ENCODE measurements around the gene PURB.

DNA sequence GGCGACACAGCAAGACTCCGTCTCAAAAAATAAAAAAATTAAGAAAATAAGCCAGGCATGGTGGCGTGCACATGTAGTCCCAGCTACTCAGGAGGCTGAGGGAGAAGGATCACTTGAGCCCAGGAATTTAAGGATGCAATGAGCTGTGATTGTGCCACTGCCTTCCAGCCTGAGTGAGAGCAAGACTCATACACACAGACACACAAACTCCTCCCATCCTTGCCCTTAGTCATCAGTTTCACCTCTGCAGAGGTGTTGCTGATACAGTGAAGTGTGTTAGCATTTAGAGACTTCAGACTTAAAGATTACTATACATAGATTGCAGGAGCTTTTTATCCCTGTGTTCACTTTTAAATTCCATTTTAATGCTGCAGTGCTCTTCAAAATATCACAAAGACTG is 31.9 kb downstream of the PURB start:
- TF ChIP-seq, protein P1, sequence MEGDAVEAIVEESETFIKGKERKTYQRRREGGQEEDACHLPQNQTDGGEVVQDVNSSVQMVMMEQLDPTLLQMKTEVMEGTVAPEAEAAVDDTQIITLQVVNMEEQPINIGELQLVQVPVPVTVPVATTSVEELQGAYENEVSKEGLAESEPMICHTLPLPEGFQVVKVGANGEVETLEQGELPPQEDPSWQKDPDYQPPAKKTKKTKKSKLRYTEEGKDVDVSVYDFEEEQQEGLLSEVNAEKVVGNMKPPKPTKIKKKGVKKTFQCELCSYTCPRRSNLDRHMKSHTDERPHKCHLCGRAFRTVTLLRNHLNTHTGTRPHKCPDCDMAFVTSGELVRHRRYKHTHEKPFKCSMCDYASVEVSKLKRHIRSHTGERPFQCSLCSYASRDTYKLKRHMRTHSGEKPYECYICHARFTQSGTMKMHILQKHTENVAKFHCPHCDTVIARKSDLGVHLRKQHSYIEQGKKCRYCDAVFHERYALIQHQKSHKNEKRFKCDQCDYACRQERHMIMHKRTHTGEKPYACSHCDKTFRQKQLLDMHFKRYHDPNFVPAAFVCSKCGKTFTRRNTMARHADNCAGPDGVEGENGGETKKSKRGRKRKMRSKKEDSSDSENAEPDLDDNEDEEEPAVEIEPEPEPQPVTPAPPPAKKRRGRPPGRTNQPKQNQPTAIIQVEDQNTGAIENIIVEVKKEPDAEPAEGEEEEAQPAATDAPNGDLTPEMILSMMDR (IDR thresholded peaks at IDR 0.05; ENCODE audit: insufficient read depth, low read length, poor library complexity, severe bottlenecking), result no peak
- no peak for TF ChIP-seq EZH2phosphoT487 (conservative IDR thresholded peaks at IDR 0.05; ENCODE audit: low read length)
